Caco-2 (cell line): Measurements from ENCODE around the gene TRMT112. TPM values are rescaled to one million over a fixed set of nuclear protein-coding genes. Genes with fewer than 3 reads are reported as not detected.

Experiments
- BruUV-seq: library from RNA; stranded (reverse); fragments of 400-500 nt; replicated peaks from 2 replicates; lab custom pipeline; 2021; lab: Mats Ljungman, UMichigan
- CTCF ChIA-PET: fragments of 300-600 bp; sonication (Branson Sonifier 250); formaldehyde crosslinking; loops from one replicate; lab custom pipeline; 2022; ENCODE audit warnings: antibody characterized with exemption; lab: Charles Lee
- POLR2A ChIA-PET: fragments of 300-600 bp; sonication (Branson Sonifier 250); formaldehyde crosslinking; loops from one replicate; lab custom pipeline; 2022; ENCODE audit warnings: antibody characterized with exemption; lab: Charles Lee
- DNase-seq, 2 experiments: peaks; one replicate each; pipeline versions ENCODE4 v3.0.0 to v3.0.0-alpha.2; 2020 to 2022
- H3K27me3 ChIP-seq: replicated peaks from 2 replicates; pipeline ENCODE4 v1.6.0; 2011; ENCODE audit warnings: low read length; ENCODE audit not compliant: control insufficient read depth, insufficient read depth
- H3K36me3 ChIP-seq: 2 replicates; pipeline ENCODE4 v1.5.1; 2011; ENCODE audit warnings: low read length; ENCODE audit not compliant: control insufficient read depth, insufficient read depth
- H3K4me1 ChIP-seq: fragments of 250-450 bp; sonication (Bioruptor Pico); 2 replicates; pipeline ENCODE4 v1.5.1; 2020; ENCODE audit warnings: mild to moderate bottlenecking
- H3K4me3 ChIP-seq: 2 replicates; pipeline ENCODE4 v1.5.1; 2011; ENCODE audit warnings: low read depth, mild to moderate bottlenecking, control low read depth, low read length
- H3K9me3 ChIP-seq: fragments of 250-450 bp; sonication (Bioruptor Pico); 2 replicates; pipeline ENCODE4 v1.5.1; 2020; ENCODE audit warnings: mild to moderate bottlenecking, moderate library complexity
- H3K27ac Mint-ChIP-seq: one replicate; pipeline ENCODE4 v1.8.0; 2022; ENCODE audit warnings: mixed read lengths; ENCODE audit not compliant: unreplicated experiment
- H3K27me3 Mint-ChIP-seq: one replicate; pipeline ENCODE4 v1.8.0; 2022; ENCODE audit warnings: mixed read lengths; ENCODE audit not compliant: insufficient read depth, unreplicated experiment
- H3K36me3 Mint-ChIP-seq: one replicate; pipeline ENCODE4 v1.8.0; 2022; ENCODE audit warnings: mild to moderate bottlenecking, mixed read lengths; ENCODE audit not compliant: insufficient read depth, unreplicated experiment
- H3K4me1 Mint-ChIP-seq: one replicate; pipeline ENCODE4 v1.8.0; 2022; ENCODE audit warnings: low read depth, mixed read lengths; ENCODE audit not compliant: unreplicated experiment
- H3K4me3 Mint-ChIP-seq: one replicate; pipeline ENCODE4 v1.8.0; 2022; ENCODE audit warnings: mild to moderate bottlenecking, moderate library complexity, mixed read lengths; ENCODE audit not compliant: unreplicated experiment
- H3K9me3 Mint-ChIP-seq: one replicate; pipeline ENCODE4 v1.8.0; 2022; ENCODE audit warnings: mixed read lengths; ENCODE audit not compliant: unreplicated experiment
- intact Hi-C: fragments of 100-400 bp; cut with micrococcal nuclease; formaldehyde crosslinking; loops from one replicate; pipeline ENCODE4 v1.10.0; 2022; ENCODE audit not compliant: unreplicated experiment
- total RNA-seq: library from RNA; stranded (reverse); gene quantifications from 2 replicates; pipeline ENCODE4 v1.2.3, GENCODE V29; 2022
- TF ChIP-seq, protein P1 (sequence below), 2 experiments: fragments of 200-600 bp in 1 of 2; IDR thresholded peaks; 1 replicate in 1 of 2; 2 replicates in 1 of 2; pipeline versions ENCODE4 v1.5.1 to v1.8.0; 2011 to 2022; ENCODE audit warnings: antibody characterized with exemption in 1 of 2, control low read depth in 1 of 2, inconsistent platforms in 1 of 2, low read depth in 1 of 2, low read length in 1 of 2, mild to moderate bottlenecking in 1 of 2, moderate library complexity in 1 of 2; ENCODE audit not compliant: insufficient read depth in 1 of 2, severe bottlenecking in 1 of 2, unreplicated experiment in 1 of 2

TRMT112 gene
- total RNA-seq, 1 experiment from 2014 or later, result 246 TPM

DNA sequence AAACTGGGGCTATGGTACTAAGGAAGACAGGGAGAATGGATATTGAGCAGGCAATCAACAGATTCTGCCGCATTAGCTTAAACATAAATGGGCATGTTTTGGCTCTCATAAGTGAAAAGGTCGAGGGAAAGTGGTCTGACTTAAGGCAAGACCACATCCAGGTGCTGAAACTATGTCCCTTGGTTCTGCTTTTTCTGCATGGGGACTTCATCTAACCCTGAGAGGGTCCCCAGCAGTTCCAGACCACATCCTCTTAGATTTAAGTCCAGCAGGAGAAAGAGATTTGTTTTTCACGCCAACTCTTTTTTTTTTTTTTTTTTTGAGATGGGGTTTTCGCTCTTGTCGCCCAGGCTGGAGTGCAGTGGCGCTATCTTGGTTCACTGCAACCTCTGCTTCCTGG is 47.1 kb upstream of the TRMT112 start:
- no TSS peak for BruUV-seq
- no peak for DNase-seq
- H3K27me3 ChIP-seq, result no peaks in the 10 kb centered on the region
- Mint-ChIP-seq H3K4me3 (no peak overlapping the region), H3K27ac (no peak overlapping the region), H3K9me3 (no peaks in the 10 kb centered on the region), H3K27me3 (no peaks in the 10 kb centered on the region), H3K4me1 (peaks cover 14% of the 10 kb centered on the region), H3K36me3 (peaks cover 95% of the 10 kb centered on the region)
- H3K36me3 ChIP-seq, result peaks cover 8% of the 10 kb centered on the region
- no peak overlapping the region for H3K4me3 ChIP-seq
- TF ChIP-seq, protein P1, sequence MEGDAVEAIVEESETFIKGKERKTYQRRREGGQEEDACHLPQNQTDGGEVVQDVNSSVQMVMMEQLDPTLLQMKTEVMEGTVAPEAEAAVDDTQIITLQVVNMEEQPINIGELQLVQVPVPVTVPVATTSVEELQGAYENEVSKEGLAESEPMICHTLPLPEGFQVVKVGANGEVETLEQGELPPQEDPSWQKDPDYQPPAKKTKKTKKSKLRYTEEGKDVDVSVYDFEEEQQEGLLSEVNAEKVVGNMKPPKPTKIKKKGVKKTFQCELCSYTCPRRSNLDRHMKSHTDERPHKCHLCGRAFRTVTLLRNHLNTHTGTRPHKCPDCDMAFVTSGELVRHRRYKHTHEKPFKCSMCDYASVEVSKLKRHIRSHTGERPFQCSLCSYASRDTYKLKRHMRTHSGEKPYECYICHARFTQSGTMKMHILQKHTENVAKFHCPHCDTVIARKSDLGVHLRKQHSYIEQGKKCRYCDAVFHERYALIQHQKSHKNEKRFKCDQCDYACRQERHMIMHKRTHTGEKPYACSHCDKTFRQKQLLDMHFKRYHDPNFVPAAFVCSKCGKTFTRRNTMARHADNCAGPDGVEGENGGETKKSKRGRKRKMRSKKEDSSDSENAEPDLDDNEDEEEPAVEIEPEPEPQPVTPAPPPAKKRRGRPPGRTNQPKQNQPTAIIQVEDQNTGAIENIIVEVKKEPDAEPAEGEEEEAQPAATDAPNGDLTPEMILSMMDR (IDR thresholded peaks at IDR 0.05; ENCODE audit: insufficient read depth in 1 of 2, low read depth in 1 of 2, low read length in 1 of 2, severe bottlenecking in 1 of 2, unreplicated experiment in 1 of 2), result no peak
- intact Hi-C loops, result no loop called here
- POLR2A ChIA-PET, result no interaction called here
- H3K4me1 ChIP-seq, result peaks cover 23% of the 10 kb centered on the region
- H3K9me3 ChIP-seq, result no peaks in the 10 kb centered on the region
- CTCF ChIA-PET, result no interaction called here

- TSS peak; percentile 2 for BruUV-seq
- intact Hi-C loops, result no loop called here
- CTCF ChIA-PET, result interaction anchor here (0.7 kb wide), 1 partner anchor 58 kb away, joined by 4 read pairs; no protein-coding TSS in a partner anchor
- no peak for DNase-seq
- Mint-ChIP-seq H3K4me3 (no peak overlapping the region), H3K36me3 (peaks cover 77% of the 10 kb centered on the region), H3K4me1 (peaks cover 23% of the 10 kb centered on the region), H3K27ac (no peak overlapping the region), H3K9me3 (no peaks in the 10 kb centered on the region), H3K27me3 (no peaks in the 10 kb centered on the region)
- TF ChIP-seq, protein P1 (IDR thresholded peaks at IDR 0.05; ENCODE audit: insufficient read depth in 1 of 2, low read depth in 1 of 2, low read length in 1 of 2, severe bottlenecking in 1 of 2, unreplicated experiment in 1 of 2), result no peak
- H3K27me3 ChIP-seq, result no peaks in the 10 kb centered on the region
- peaks cover 37% of the 10 kb centered on the region for H3K4me1 ChIP-seq
- H3K36me3 ChIP-seq, result peaks cover 8% of the 10 kb centered on the region
- POLR2A ChIA-PET, result no interaction called here
- no peak overlapping the region for H3K4me3 ChIP-seq
- no peaks in the 10 kb centered on the region for H3K9me3 ChIP-seq
Observed at GRCh38 chr11:64362339-64362738, 45.0 kb upstream of the TRMT112 start.

- H3K4me3 Mint-ChIP-seq, result no peak overlapping the region
- POLR2A ChIA-PET, result interaction anchor here (1.2 kb wide), 1 partner anchor 44 kb away, joined by 3 read pairs; the partner anchor contains the start of gene PRDX5
Observed at GRCh38 chr11:64361659-64362058, 44.3 kb upstream of the TRMT112 start.

More at GRCh38 chr11:64361659-64362058, 44.3 kb upstream of the TRMT112 start:
- Histone ChIP-seq H3K4me1 (peaks cover 41% of the 10 kb centered on the region), H3K36me3 (peaks cover 8% of the 10 kb centered on the region), H3K9me3 (no peaks in the 10 kb centered on the region), H3K4me3 (no peak overlapping the region), H3K27me3 (no peaks in the 10 kb centered on the region)
- TF ChIP-seq, protein P1 (IDR thresholded peaks at IDR 0.05; ENCODE audit: insufficient read depth in 1 of 2, low read depth in 1 of 2, low read length in 1 of 2, severe bottlenecking in 1 of 2, unreplicated experiment in 1 of 2), result no peak
- Mint-ChIP-seq H3K4me1 (peaks cover 23% of the 10 kb centered on the region), H3K27me3 (no peaks in the 10 kb centered on the region), H3K27ac (no peak overlapping the region), H3K9me3 (no peaks in the 10 kb centered on the region), H3K36me3 (peaks cover 73% of the 10 kb centered on the region)
- BruUV-seq, result no TSS peak
- no peak for DNase-seq
- intact Hi-C loops, result no loop called here
- CTCF ChIA-PET, result no interaction called here
